Stomach (tissue), 19 donors: ENCODE data around the gene MT3. TPM values are rescaled to one million over a fixed set of nuclear protein-coding genes. Genes with fewer than 3 reads are reported as not detected.
A peak's percentile ranks its signal among the peaks of the same experiment; 100 is the strongest.

ENCODE experiments used
- DNase-seq, 2 donors: peaks; one replicate each; pipeline versions ENCODE4 v3.0.0 to v3.0.0-alpha.2; 2013 to 2019
- H3K27ac ChIP-seq, 5 donors: fragments of 200-600 bp in 4 of 5; sonication (generic) in 4 of 5; one replicate each; pipeline ENCODE4 v1.5.1; 2013 to 2019; ENCODE audit warnings: mild to moderate bottlenecking in 1 of 5, moderate library complexity in 1 of 5
- H3K27me3 ChIP-seq, 3 donors: fragments of 200-600 bp; sonication (generic); one replicate each; pipeline ENCODE4 v1.5.1; 2017 to 2019; ENCODE audit warnings: mixed run types in 1 of 3
- H3K36me3 ChIP-seq, 4 donors: fragments of 200-600 bp; sonication (generic); 1 replicate in 3 of 4; 2 replicates in 1 of 4; pipeline ENCODE4 v1.5.1; 2016 to 2019
- H3K4me1 ChIP-seq, 4 donors: fragments of 200-600 bp; sonication (generic); one replicate each; pipeline ENCODE4 v1.5.1; 2016 to 2019
- H3K4me3 ChIP-seq, 4 donors: fragments of 200-600 bp; sonication (generic) in 3 of 4; one replicate each; pipeline ENCODE4 v1.5.1; 2016 to 2019; ENCODE audit warnings: mild to moderate bottlenecking in 1 of 4
- H3K9me3 ChIP-seq, 4 donors: fragments of 200-600 bp; sonication (generic); one replicate each; pipeline ENCODE4 v1.5.1; 2016 to 2019
- CTCF ChIP-seq, 7 experiments: fragments of 450-650 bp in 4 of 7; fragments of 200-600 bp in 3 of 7; sonication (generic) in 3 of 7; IDR thresholded peaks; one replicate each; pipeline ENCODE4 v1.5.1; 2016 to 2019; ENCODE audit warnings: antibody characterized with exemption in 7 of 7, control low read depth in 2 of 7, mild to moderate bottlenecking in 1 of 7
- EP300 ChIP-seq: sonication (generic); formaldehyde crosslinking; IDR thresholded peaks from one replicate; pipeline ENCODE4 v1.6.1; 2017; ENCODE audit warnings: antibody characterized with exemption
- POLR2A ChIP-seq, 4 donors: fragments of 450-650 bp; IDR thresholded peaks; one replicate each; pipeline ENCODE4 v1.6.1; 2016; ENCODE audit warnings: antibody characterized with exemption in 4 of 4, control low read depth in 2 of 4, mild to moderate bottlenecking in 1 of 4, moderate library complexity in 1 of 4
- POLR2AphosphoS5 ChIP-seq, 3 donors: sonication (generic); formaldehyde crosslinking; IDR thresholded peaks; one replicate each; pipeline ENCODE4 v1.6.1; 2016; ENCODE audit warnings: antibody characterized with exemption in 3 of 3
- WGBS, 5 donors: extraction: QIAGEN DNeasy Blood & Tissue Kit in 3 of 5; methylation state at CpG; one replicate each; pipeline versions ENCODE4 v1.1.5 to v1.1.7; 2013 to 2018; 5-methylcytosine and 5-hydroxymethylcytosine counted together
- intact Hi-C: fragments of 100-400 bp; cut with DNase I; formaldehyde crosslinking; loops from one replicate; pipeline ENCODE4 v1.15.1; 2023; ENCODE audit warnings: low total_unique reads
- long read RNA-seq, 10 donors: transcript quantifications; one replicate each; lab custom pipeline, GENCODE V29; 2026
- polyA plus RNA-seq, 3 donors: library from polyadenylated mRNA; stranded (reverse); fragments of 200-250 nt; gene quantifications; one replicate each; pipeline ENCODE4 v1.2.3, GENCODE V29; 2013
- total RNA-seq, 5 donors: library from RNA; depleted of rRNA; stranded (reverse); fragments of >200 nt; gene quantifications; one replicate each; pipeline versions ENCODE4 v1.1.0 to v1.2.3, GENCODE V29; 2014 to 2016
- donor health status: healthy with polysubstance abuse.
- donor health status: Bipolar disorder and iron deficiency.
- donor health status: healthy.

Gene MT3
- total RNA-seq (1 to 10 TPM in 1 of 5 donors, not detected in 4; 2.2 TPM), polyA plus RNA-seq (1 to 10 TPM; 3.1 to 5.0 (median 4.9) TPM)
- long read RNA-seq, donor 1 = 0 reads
- long read RNA-seq, donor 2 = 0 reads
- long read RNA-seq, donor 3, partial matches to known transcripts = 0 of 1 reads
- long read RNA-seq, donor 3, other reads (novel, unspliced or antisense) = 0 of 1 reads
- long read RNA-seq, donor 4 = 0 reads
- long read RNA-seq, donor 5, transcript MT3-201 (3 exons, 569 nt) = major isoform, 5 of 6 reads
- long read RNA-seq, donor 5, partial matches to known transcripts = 0 of 6 reads
- long read RNA-seq, donor 5, other reads (novel, unspliced or antisense) = 0 of 6 reads
- long read RNA-seq, donor 6, partial matches to known transcripts = 0 of 1 reads
- long read RNA-seq, donor 6, other reads (novel, unspliced or antisense) = 0 of 1 reads
- long read RNA-seq, donor 7, partial matches to known transcripts = 0 of 2 reads
- long read RNA-seq, donor 7, other reads (novel, unspliced or antisense) = 0 of 2 reads
- long read RNA-seq, donor 8, partial matches to known transcripts = 0 of 1 reads
- long read RNA-seq, donor 8, other reads (novel, unspliced or antisense) = 0 of 1 reads
- long read RNA-seq, donor 9, partial matches to known transcripts = 0 of 2 reads
- long read RNA-seq, donor 9, other reads (novel, unspliced or antisense) = 0 of 2 reads
- long read RNA-seq, donor 10 = 0 reads

- peaks cover 6 to 12% (median 12%) of the 10 kb centered on the region in 4 donors for H3K4me1 ChIP-seq
- peak within 1 kb of the TSS; percentile 40 to 60 (median 43) for H3K4me3 ChIP-seq
- H3K9me3 ChIP-seq = no peaks in the 10 kb centered on the region
- H3K27me3 ChIP-seq = peaks cover 4 to 54% (median 25%) of the 10 kb centered on the region in 3 donors
- H3K27ac ChIP-seq = no peak within 1 kb of the TSS
- H3K36me3 ChIP-seq = no peaks in the 10 kb centered on the region
- DNase-seq = peak in 1 of 2 donors; percentile 61
- intact Hi-C loops = no loop called here
- 0 to 6% (median 5%) methylated on average over 1 to 87 of the region's 87 CpGs for WGBS, 5 donors
- TF ChIP-seq POLR2AphosphoS5 (IDR thresholded peaks at IDR 0.05) (no peak), POLR2A (IDR thresholded peaks at IDR 0.05) (no peak), EP300 (no peak), CTCF (IDR thresholded peaks at IDR 0.05) (no peak)
These were observed at the start of gene MT3 for GRCh38 chr16:56589141-56590039. TSS of gene MT3 (plus strand) at chr16:56589528. CDS start at chr16:56589591, 63 bp downstream.

GRCh38 chr16:56539656-56540055, 49.7 kb upstream of the MT3 start:
- Histone ChIP-seq H3K27ac (no peak overlapping the region), H3K27me3 (peaks cover 0 to 18% (median 0%) of the 10 kb centered on the region in 3 donors), H3K4me1 (no peaks in the 10 kb centered on the region), H3K36me3 (no peaks in the 10 kb centered on the region), H3K9me3 (no peaks in the 10 kb centered on the region), H3K4me3 (no peak overlapping the region)
- DNase-seq = no peak
- intact Hi-C loops = no loop called here
- TF ChIP-seq CTCF (IDR thresholded peaks at IDR 0.05) = no peak
- no peak for TF ChIP-seq POLR2A (IDR thresholded peaks at IDR 0.05)
- WGBS, 5 donors = 50 to 61% (median 58%) methylated on average over 4 of the region's 4 CpGs

GRCh38 chr16:56542039-56542438, 47.3 kb upstream of the MT3 start:
- Histone ChIP-seq H3K4me1 (peaks cover 0 to under 1% (median 0%) of the 10 kb centered on the region in 4 donors), H3K9me3 (no peaks in the 10 kb centered on the region), H3K4me3 (no peak overlapping the region), H3K36me3 (no peaks in the 10 kb centered on the region), H3K27ac (no peak overlapping the region), H3K27me3 (peaks cover 0 to 6% (median 0%) of the 10 kb centered on the region in 3 donors)
- no peak for TF ChIP-seq EP300
- TF ChIP-seq CTCF (IDR thresholded peaks at IDR 0.05) = no peak
- no peak for TF ChIP-seq POLR2A (IDR thresholded peaks at IDR 0.05)
- no peak for TF ChIP-seq POLR2AphosphoS5 (IDR thresholded peaks at IDR 0.05)
- WGBS, 5 donors = 6 to 53% (median 8%) methylated on average over 2 of the region's 2 CpGs
- DNase-seq = no peak
- intact Hi-C loops = no loop called here
